ENCODE results near the gene KIAA1143. TPM values are rescaled to one million over a fixed set of nuclear protein-coding genes. Genes with fewer than 3 reads are reported as not detected.

The KIAA1143 gene
- total and polyA plus RNA-seq, 9 of the 15 experiments (the other 6 are each of a cell fraction or from before 2014, with no cell fraction given): 25.6 to 72.0 (median 42.2) TPM

GRCh38 chr3:44772099-44772442, 10.7 kb upstream of the KIAA1143 start:
- H3K27ac ChIP-seq (ENCODE audit: extremely low read depth, low read depth, low read length): no peak overlapping the region
- H2AFZ ChIP-seq (ENCODE audit: low read depth, low read length): no peak overlapping the region
- H3K9ac ChIP-seq (ENCODE audit: insufficient read depth in 1 of 2, low read depth in 2 of 2, low read length in 2 of 2): no peak overlapping the region
- in situ Hi-C loops (cut with MboI): no loop called here
- H3K9me1 ChIP-seq (ENCODE audit: control insufficient read depth, insufficient read depth, low read length): no peaks in the 10 kb centered on the region
- DNase-seq (ENCODE audit: extremely low read depth in 1 of 4, low spot score in 3 of 4) (peak in 1 of 4 experiments; percentile 26), ATAC-seq (no peak), FAIRE-seq (no peak)
- H3K79me2 ChIP-seq (ENCODE audit: control insufficient read depth, insufficient read depth, low read length): peaks cover 47% of the 10 kb centered on the region
- TF ChIP-seq CBX5 (IDR thresholded peaks at IDR 0.05; ENCODE audit: borderline replicate concordance, low read depth): peak; percentile 65; the same call in 1 of the 2 replicates
- TF ChIP-seq ZNF184 (CRISPR knock-in tag; IDR thresholded peaks at IDR 0.05): no peak
- TF ChIP-seq PTBP1 (IDR thresholded peaks at IDR 0.05; ENCODE audit: low read depth, low read length): no peak
- TF ChIP-seq CEBPZ (IDR thresholded peaks at IDR 0.05; ENCODE audit: borderline replicate concordance, low read depth, low read length): 0 out of 2 replicates have a peak, but pooled peaks have one; percentile 31
- TF ChIP-seq ZNF277 (CRISPR knock-in tag; IDR thresholded peaks at IDR 0.05; ENCODE audit: borderline replicate concordance): no peak
- peak; percentile 87 for TF ChIP-seq ZFP36 (IDR thresholded peaks at IDR 0.05; ENCODE audit: low read depth, low read length, partially characterized antibody)
- TF ChIP-seq HDAC6 (IDR thresholded peaks at IDR 0.05; ENCODE audit: low read depth, low read length): no peak
- TF ChIP-seq TRIM28 (IDR thresholded peaks at IDR 0.05): peak; percentile 71
- TF ChIP-seq, protein P1, sequence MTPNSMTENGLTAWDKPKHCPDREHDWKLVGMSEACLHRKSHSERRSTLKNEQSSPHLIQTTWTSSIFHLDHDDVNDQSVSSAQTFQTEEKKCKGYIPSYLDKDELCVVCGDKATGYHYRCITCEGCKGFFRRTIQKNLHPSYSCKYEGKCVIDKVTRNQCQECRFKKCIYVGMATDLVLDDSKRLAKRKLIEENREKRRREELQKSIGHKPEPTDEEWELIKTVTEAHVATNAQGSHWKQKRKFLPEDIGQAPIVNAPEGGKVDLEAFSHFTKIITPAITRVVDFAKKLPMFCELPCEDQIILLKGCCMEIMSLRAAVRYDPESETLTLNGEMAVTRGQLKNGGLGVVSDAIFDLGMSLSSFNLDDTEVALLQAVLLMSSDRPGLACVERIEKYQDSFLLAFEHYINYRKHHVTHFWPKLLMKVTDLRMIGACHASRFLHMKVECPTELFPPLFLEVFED (CRISPR knock-in tag; conservative IDR thresholded peaks at IDR 0.05): no peak
- no peak for TF ChIP-seq SAFB2 (IDR thresholded peaks at IDR 0.05; ENCODE audit: borderline replicate concordance, low read depth, low read length, severe bottlenecking)
- TF ChIP-seq, protein P2, sequence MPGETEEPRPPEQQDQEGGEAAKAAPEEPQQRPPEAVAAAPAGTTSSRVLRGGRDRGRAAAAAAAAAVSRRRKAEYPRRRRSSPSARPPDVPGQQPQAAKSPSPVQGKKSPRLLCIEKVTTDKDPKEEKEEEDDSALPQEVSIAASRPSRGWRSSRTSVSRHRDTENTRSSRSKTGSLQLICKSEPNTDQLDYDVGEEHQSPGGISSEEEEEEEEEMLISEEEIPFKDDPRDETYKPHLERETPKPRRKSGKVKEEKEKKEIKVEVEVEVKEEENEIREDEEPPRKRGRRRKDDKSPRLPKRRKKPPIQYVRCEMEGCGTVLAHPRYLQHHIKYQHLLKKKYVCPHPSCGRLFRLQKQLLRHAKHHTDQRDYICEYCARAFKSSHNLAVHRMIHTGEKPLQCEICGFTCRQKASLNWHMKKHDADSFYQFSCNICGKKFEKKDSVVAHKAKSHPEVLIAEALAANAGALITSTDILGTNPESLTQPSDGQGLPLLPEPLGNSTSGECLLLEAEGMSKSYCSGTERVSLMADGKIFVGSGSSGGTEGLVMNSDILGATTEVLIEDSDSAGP (CRISPR knock-in tag; IDR thresholded peaks at IDR 0.05): peak; percentile 72; the same call in 1 of the 2 replicates
- no peak for TF ChIP-seq RBM25 (IDR thresholded peaks at IDR 0.05; ENCODE audit: low read depth, low read length, severe bottlenecking)
- peak in 1 of 2 experiments; percentile 87; a peak in 2 of 3 replicates for TF ChIP-seq CBX3 (IDR thresholded peaks at IDR 0.05; ENCODE audit: borderline replicate concordance in 1 of 2, low read length in 2 of 2)
- no peak for TF ChIP-seq CHD2 (IDR thresholded peaks at IDR 0.05; ENCODE audit: low read depth, low read length)
- TF ChIP-seq ZNF830 (CRISPR knock-in tag; IDR thresholded peaks at IDR 0.05): no peak
- no peak for TF ChIP-seq NR1H2 (CRISPR knock-in tag; IDR thresholded peaks at IDR 0.05)
- H3K9me3 ChIP-seq (replicated peaks; ENCODE audit: control insufficient read depth, insufficient read depth, low read depth, low read length): peaks cover 22% of the 10 kb centered on the region
- ChIA-PET POLR2A (interaction anchor here (0.7 kb wide), 1 partner anchor 11 kb away, joined by 3 read pairs; the partner anchor contains the start of genes KIAA1143 and KIF15), CTCF (ENCODE audit: low intra/inter-chr PET ratio) (no interaction called here)
- H3K4me3 ChIP-seq: no peak overlapping the region
- no TSS peak for BruUV-seq (replicated peaks)
- no peaks in the 10 kb centered on the region for H3K4me1 ChIP-seq (replicated peaks in 1 of 2; ENCODE audit: control insufficient read depth in 2 of 2, insufficient read depth in 2 of 2, low read length in 2 of 2)
- peaks cover 48% of the 10 kb centered on the region for H3K36me3 ChIP-seq (ENCODE audit: control insufficient read depth, insufficient read depth, low read length)
- H3K4me2 ChIP-seq (ENCODE audit: insufficient read depth, low read length): no peak overlapping the region
- H4K20me1 ChIP-seq (replicated peaks; ENCODE audit: control insufficient read depth, insufficient read depth, low read length): no peaks in the 10 kb centered on the region
- intact Hi-C loops (cut with micrococcal nuclease): no loop called here
- WGBS (ENCODE audit: insufficient coverage, low coverage, missing lambda C conversion rate): 100% methylated on average over 1 of the region's 1 CpG
- no peaks in the 10 kb centered on the region for H3K27me3 ChIP-seq (ENCODE audit: control insufficient read depth in 2 of 2, insufficient read depth in 2 of 2, low read length in 2 of 2)

All from K562 (cell line).